ENCODE results near the gene SSB.

DNA sequence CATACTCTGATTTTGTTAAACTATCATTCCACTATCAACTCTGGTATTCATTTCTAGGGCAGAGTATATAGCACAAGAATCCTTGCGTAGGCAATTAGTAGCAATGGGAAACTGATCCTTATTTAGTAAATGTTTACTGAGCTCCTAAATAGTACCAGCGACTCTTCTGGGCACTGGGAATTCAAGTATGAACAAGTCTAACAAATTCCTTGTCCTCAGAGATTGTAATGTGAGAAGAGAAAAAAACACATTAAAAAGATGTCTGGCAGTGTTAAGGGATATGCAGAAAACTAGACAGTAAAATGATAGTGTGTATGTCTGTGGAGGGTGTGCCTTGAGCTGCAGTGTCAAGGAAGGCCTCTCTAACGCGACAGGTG, 25.3 kb downstream of the SSB start:
- TF ChIP-seq POLR2A (IDR thresholded peaks at IDR 0.05): no peak
- TF ChIP-seq, protein P1, sequence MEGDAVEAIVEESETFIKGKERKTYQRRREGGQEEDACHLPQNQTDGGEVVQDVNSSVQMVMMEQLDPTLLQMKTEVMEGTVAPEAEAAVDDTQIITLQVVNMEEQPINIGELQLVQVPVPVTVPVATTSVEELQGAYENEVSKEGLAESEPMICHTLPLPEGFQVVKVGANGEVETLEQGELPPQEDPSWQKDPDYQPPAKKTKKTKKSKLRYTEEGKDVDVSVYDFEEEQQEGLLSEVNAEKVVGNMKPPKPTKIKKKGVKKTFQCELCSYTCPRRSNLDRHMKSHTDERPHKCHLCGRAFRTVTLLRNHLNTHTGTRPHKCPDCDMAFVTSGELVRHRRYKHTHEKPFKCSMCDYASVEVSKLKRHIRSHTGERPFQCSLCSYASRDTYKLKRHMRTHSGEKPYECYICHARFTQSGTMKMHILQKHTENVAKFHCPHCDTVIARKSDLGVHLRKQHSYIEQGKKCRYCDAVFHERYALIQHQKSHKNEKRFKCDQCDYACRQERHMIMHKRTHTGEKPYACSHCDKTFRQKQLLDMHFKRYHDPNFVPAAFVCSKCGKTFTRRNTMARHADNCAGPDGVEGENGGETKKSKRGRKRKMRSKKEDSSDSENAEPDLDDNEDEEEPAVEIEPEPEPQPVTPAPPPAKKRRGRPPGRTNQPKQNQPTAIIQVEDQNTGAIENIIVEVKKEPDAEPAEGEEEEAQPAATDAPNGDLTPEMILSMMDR (IDR thresholded peaks at IDR 0.05): no peak

Data from testis (tissue), 2 donors.